ENCODE results near the gene ACACA. TPM values are rescaled to one million over a fixed set of nuclear protein-coding genes. Genes with fewer than 3 reads are reported as not detected.

ACACA gene
- total and polyA plus RNA-seq, 12 donors: 5.6 to 28.0 (median 16.2) TPM

GRCh38 chr17:37133136-37133535, 273.5 kb downstream of the ACACA start:
- Histone ChIP-seq H3K4me3 (no peak overlapping the region), H3K4me1 (peaks cover 0 to 9% (median 0%) of the 10 kb centered on the region in 9 donors), H3K9me3 (no peaks in the 10 kb centered on the region), H3K27me3 (no peaks in the 10 kb centered on the region), H3K27ac (no peak overlapping the region), H3K36me3 (peaks cover 0 to 33% (median 17%) of the 10 kb centered on the region in 9 donors)
- WGBS, 2 donors: 93 to 97% methylated on average over 5 of the region's 5 CpGs
- TF ChIP-seq, protein P1, sequence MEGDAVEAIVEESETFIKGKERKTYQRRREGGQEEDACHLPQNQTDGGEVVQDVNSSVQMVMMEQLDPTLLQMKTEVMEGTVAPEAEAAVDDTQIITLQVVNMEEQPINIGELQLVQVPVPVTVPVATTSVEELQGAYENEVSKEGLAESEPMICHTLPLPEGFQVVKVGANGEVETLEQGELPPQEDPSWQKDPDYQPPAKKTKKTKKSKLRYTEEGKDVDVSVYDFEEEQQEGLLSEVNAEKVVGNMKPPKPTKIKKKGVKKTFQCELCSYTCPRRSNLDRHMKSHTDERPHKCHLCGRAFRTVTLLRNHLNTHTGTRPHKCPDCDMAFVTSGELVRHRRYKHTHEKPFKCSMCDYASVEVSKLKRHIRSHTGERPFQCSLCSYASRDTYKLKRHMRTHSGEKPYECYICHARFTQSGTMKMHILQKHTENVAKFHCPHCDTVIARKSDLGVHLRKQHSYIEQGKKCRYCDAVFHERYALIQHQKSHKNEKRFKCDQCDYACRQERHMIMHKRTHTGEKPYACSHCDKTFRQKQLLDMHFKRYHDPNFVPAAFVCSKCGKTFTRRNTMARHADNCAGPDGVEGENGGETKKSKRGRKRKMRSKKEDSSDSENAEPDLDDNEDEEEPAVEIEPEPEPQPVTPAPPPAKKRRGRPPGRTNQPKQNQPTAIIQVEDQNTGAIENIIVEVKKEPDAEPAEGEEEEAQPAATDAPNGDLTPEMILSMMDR (IDR thresholded peaks at IDR 0.05): no peak
- ATAC-seq (no peak), DNase-seq (no peak)
- intact Hi-C loops (cut with DNase I): loop anchor here in 1 of 10 donors (10.0 kb wide), 1 partner anchor 58 kb away; no protein-coding TSS in a partner anchor

- H3K36me3 ChIP-seq: peaks cover 0 to 37% (median 17%) of the 10 kb centered on the region in 9 donors
- H3K4me3 ChIP-seq: no peak overlapping the region
- no peak overlapping the region for H3K27ac ChIP-seq
- ATAC-seq (no peak), DNase-seq (no peak)
- peaks cover 0 to 9% (median 0%) of the 10 kb centered on the region in 9 donors for H3K4me1 ChIP-seq
- intact Hi-C loops (cut with DNase I): loop anchor here in 1 of 10 donors (10.0 kb wide), 1 partner anchor 57 kb away; no protein-coding TSS in a partner anchor
- no peaks in the 10 kb centered on the region for H3K9me3 ChIP-seq
- TF ChIP-seq, protein P1 (IDR thresholded peaks at IDR 0.05): no peak
- WGBS, 2 donors: 93 to 98% methylated on average over 16 of the region's 16 CpGs
- H3K27me3 ChIP-seq: no peaks in the 10 kb centered on the region
Measured at GRCh38 chr17:37131669-37132611, 274.7 kb downstream of the ACACA start.

DNA sequence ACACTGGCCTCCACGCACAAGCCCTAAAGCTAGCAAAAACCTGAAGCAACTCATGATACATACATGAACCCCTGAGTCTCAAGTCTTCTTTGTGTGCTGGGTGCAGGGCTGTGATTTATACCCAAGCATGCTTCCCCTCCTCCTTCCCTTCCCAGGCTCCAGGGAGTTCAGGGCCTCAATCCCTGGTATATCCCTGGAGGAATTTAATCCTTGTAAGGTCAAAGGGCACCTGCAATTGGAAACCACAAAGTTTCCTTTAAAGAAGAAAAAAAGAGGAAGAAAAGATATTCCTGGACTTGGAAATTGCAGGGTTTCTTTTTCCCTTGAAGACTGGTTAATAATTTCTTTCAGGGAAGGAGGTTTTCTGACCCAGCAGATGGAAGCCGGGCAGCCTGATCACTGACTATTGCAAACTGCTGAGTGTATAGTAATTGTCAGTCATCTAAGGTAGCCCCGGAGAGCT, 275.6 kb downstream of the ACACA start:
- intact Hi-C loops (cut with DNase I): loop anchor here in 1 of 10 donors (10.0 kb wide), 1 partner anchor 56 kb away; no protein-coding TSS in a partner anchor
- no peaks in the 10 kb centered on the region for H3K9me3 ChIP-seq
- WGBS, 2 donors: 79 to 89% methylated on average over 3 of the region's 3 CpGs
- ATAC-seq: no peak
- no peak overlapping the region for H3K27ac ChIP-seq
- H3K36me3 ChIP-seq: peaks cover 0 to 44% (median 17%) of the 10 kb centered on the region in 9 donors
- no peaks in the 10 kb centered on the region for H3K27me3 ChIP-seq
- no peak overlapping the region for H3K4me3 ChIP-seq
- no peak for DNase-seq
- H3K4me1 ChIP-seq: peaks cover 0 to 9% (median 0%) of the 10 kb centered on the region in 9 donors
- TF ChIP-seq, protein P1 (IDR thresholded peaks at IDR 0.05): no peak

- Histone ChIP-seq H3K27ac (no peak overlapping the region), H3K9me3 (no peaks in the 10 kb centered on the region), H3K36me3 (peaks cover 0 to 87% (median 23%) of the 10 kb centered on the region in 9 donors), H3K27me3 (no peaks in the 10 kb centered on the region), H3K4me3 (no peak overlapping the region), H3K4me1 (no peaks in the 10 kb centered on the region)
- intact Hi-C loops (cut with DNase I): no loop called here
- no peak for DNase-seq
- WGBS, 2 donors: 72 to 79% methylated on average over 4 of the region's 4 CpGs
- TF ChIP-seq, protein P1 (IDR thresholded peaks at IDR 0.05): no peak
- ATAC-seq: no peak
Measured at GRCh38 chr17:37124821-37125173, 281.8 kb downstream of the ACACA start.

Measured in heart right ventricle (tissue), 16 donors.